Endothelial cell of umbilical vein (primary cell): ENCODE results near the gene VAT1.

Experiments used
- CTCF ChIP-seq, 2 donors: IDR thresholded peaks; 1 replicate in 1 of 2; 2 replicates in 1 of 2; pipeline ENCODE4 v1.5.1; 2011; ENCODE audit warnings: low read length in 2 of 2, mild to moderate bottlenecking in 2 of 2, moderate library complexity in 2 of 2, control low read depth in 1 of 2, inconsistent platforms in 1 of 2, low read depth in 1 of 2; ENCODE audit not compliant: insufficient read depth in 1 of 2; ENCODE audit errors: extremely low read depth in 1 of 2
- EZH2 ChIP-seq: IDR thresholded peaks from 2 replicates; pipeline ENCODE4 v1.6.1; 2012; ENCODE audit warnings: borderline replicate concordance, low read depth, mild to moderate bottlenecking, moderate library complexity, low read length, inconsistent platforms; ENCODE audit not compliant: severe bottlenecking
- MYC ChIP-seq: IDR thresholded peaks from one replicate; pipeline ENCODE4 v1.6.1; 2011; ENCODE audit warnings: mild to moderate bottlenecking, low read depth, low read length
- POLR2A ChIP-seq: IDR thresholded peaks from 2 replicates; pipeline ENCODE4 v1.6.1; 2012; ENCODE audit warnings: low read depth, mild to moderate bottlenecking, control low read depth, low read length
- POLR2AphosphoS5 ChIP-seq: IDR thresholded peaks from 2 replicates; pipeline ENCODE4 v1.6.1; 2012; ENCODE audit warnings: low read depth, mild to moderate bottlenecking, control low read depth, low read length, moderate library complexity; ENCODE audit not compliant: insufficient read depth

GRCh38 chr17:43013296-43013695, 8.9 kb downstream of the VAT1 start:
- TF ChIP-seq CTCF (IDR thresholded peaks at IDR 0.05; ENCODE audit: extremely low read depth in 1 of 2, insufficient read depth in 1 of 2, low read depth in 1 of 2, low read length in 2 of 2) (no peak), POLR2A (no peak), POLR2AphosphoS5 (no peak), EZH2 (no peak), MYC (no peak)
